SK-N-SH (cell line): ENCODE results near the gene TRAF2. TPM values are rescaled to one million over a fixed set of nuclear protein-coding genes. Genes with fewer than 3 reads are reported as not detected.

ENCODE experiments used
- CTCF ChIA-PET: fragments of 300-600, 350-600 bp; formaldehyde crosslinking; extraction: SDS; loops from one replicate; lab custom pipeline; 2021; lab: Yijun Ruan, JAX
- POLR2A ChIA-PET: fragments of 350-600 bp; sonication (Branson Sonifier 250); formaldehyde crosslinking; extraction: SDS; loops from one replicate; lab custom pipeline; 2020; ENCODE audit warnings: antibody characterized with exemption, inconsistent platforms; lab: Yijun Ruan, JAX
- DNase-seq: peaks from one replicate; pipeline ENCODE4 v3.0.0; 2012
- H2AFZ ChIP-seq: fragments of 200-600 bp; sonication (generic); 2 replicates; pipeline ENCODE4 v1.8.1; 2016; ENCODE audit warnings: antibody characterized with exemption, mild to moderate bottlenecking, low read depth
- H3F3A ChIP-seq: fragments of 200-600 bp; sonication (generic); replicated peaks from 2 replicates; pipeline ENCODE3; 2016; ENCODE audit warnings: antibody characterized with exemption, mild to moderate bottlenecking; ENCODE audit not compliant: insufficient read depth
- H3K27ac ChIP-seq, 2 experiments: fragments of 200-500 bp in 1 of 2; fragments of 200-600 bp in 1 of 2; sonication (Bioruptor generic) in 1 of 2; sonication (generic), shearing (Covaris generic) in 1 of 2; 2 replicates each; pipeline versions ENCODE4 v1.5.1 to v1.6.1; 2014 to 2016; ENCODE audit warnings: low read depth in 2 of 2, inconsistent platforms in 1 of 2, low read length in 1 of 2, mild to moderate bottlenecking in 1 of 2, mixed read lengths in 1 of 2
- H3K27me3 ChIP-seq: fragments of 200-600 bp; sonication (generic), shearing (Covaris generic); 2 replicates; pipeline ENCODE4 v1.6.1; 2016; ENCODE audit warnings: mixed run types; ENCODE audit not compliant: insufficient read depth
- H3K36me3 ChIP-seq, 2 experiments: fragments of 200-500 bp in 1 of 2; fragments of 200-600 bp in 1 of 2; sonication (Bioruptor generic) in 1 of 2; sonication (generic) in 1 of 2; replicated peaks in 1 of 2; 2 replicates each; pipeline versions ENCODE3 to v1.5.1; 2014 to 2016; ENCODE audit warnings: low read length in 1 of 2, mild to moderate bottlenecking in 1 of 2; ENCODE audit not compliant: insufficient read depth in 2 of 2, control insufficient read depth in 1 of 2
- H3K4me1 ChIP-seq, 2 experiments: fragments of 200-500 bp in 1 of 2; fragments of 200-600 bp in 1 of 2; sonication (Bioruptor generic) in 1 of 2; sonication (generic), shearing (Covaris generic) in 1 of 2; 2 replicates each; pipeline versions ENCODE4 v1.5.1 to v1.6.1; 2014 to 2016; ENCODE audit warnings: low read depth in 1 of 2, low read length in 1 of 2, mixed run types in 1 of 2; ENCODE audit not compliant: insufficient read depth in 2 of 2, control insufficient read depth in 1 of 2
- H3K4me2 ChIP-seq: fragments of 200-600 bp; sonication (generic), shearing (Covaris generic); 2 replicates; pipeline ENCODE4 v1.6.1; 2017; ENCODE audit warnings: mixed run types
- H3K4me3 ChIP-seq, 2 experiments: fragments of 200-500 bp in 1 of 2; fragments of 200-600 bp in 1 of 2; sonication (Bioruptor generic) in 1 of 2; sonication (generic), shearing (Covaris generic) in 1 of 2; 2 replicates each; pipeline versions ENCODE4 v1.5.1 to v1.8.1; 2014 to 2016; ENCODE audit warnings: low read depth in 2 of 2, inconsistent platforms in 1 of 2, low read length in 1 of 2, mild to moderate bottlenecking in 1 of 2, mixed read lengths in 1 of 2, moderate library complexity in 1 of 2
- H3K79me2 ChIP-seq: fragments of 200-600 bp; sonication (generic); 2 replicates; pipeline ENCODE4 v1.8.1; 2017; ENCODE audit warnings: mild to moderate bottlenecking; ENCODE audit not compliant: insufficient read depth
- H3K9ac ChIP-seq: fragments of 200-600 bp; sonication (generic); 2 replicates; pipeline ENCODE4 v1.6.1; 2017; ENCODE audit warnings: mixed run types
- H3K9me2 ChIP-seq: fragments of 200-600 bp; sonication (generic); 2 replicates; pipeline ENCODE4 v1.6.1; 2017; ENCODE audit warnings: mixed run types
- H3K9me3 ChIP-seq: fragments of 200-600 bp; sonication (generic); 2 replicates; pipeline ENCODE4 v1.6.1; 2017; ENCODE audit warnings: mixed run types, mild to moderate bottlenecking, moderate library complexity
- H4K20me1 ChIP-seq: fragments of 200-600 bp; sonication (generic); 2 replicates; pipeline ENCODE4 v1.6.1; 2017; ENCODE audit warnings: mild to moderate bottlenecking, mixed run types; ENCODE audit not compliant: insufficient read depth
- ELF1 ChIP-seq: IDR thresholded peaks from 2 replicates; pipeline ENCODE4 v1.4.0; 2012
- RCOR1 ChIP-seq: fragments of 150-350 bp; IDR thresholded peaks from 2 replicates; pipeline ENCODE4 v1.6.1; 2017; ENCODE audit warnings: antibody characterized with exemption, low read length
- RFX5 ChIP-seq: IDR thresholded peaks from 2 replicates; pipeline ENCODE4 v1.6.1; 2012; ENCODE audit warnings: mild to moderate bottlenecking, improper control_type of control experiment, low read length
- TEAD4 ChIP-seq: IDR thresholded peaks from 2 replicates; pipeline ENCODE4 v1.4.0; 2012; ENCODE audit warnings: mild to moderate bottlenecking, borderline replicate concordance; ENCODE audit not compliant: insufficient read depth
- WGBS: methylation state at CpG from one replicate; pipeline ENCODE4 v1.1.6; 2017; ENCODE audit warnings: low lambda C conversion rate; 5-methylcytosine and 5-hydroxymethylcytosine counted together
- polyA plus RNA-seq, 3 experiments: library from polyadenylated mRNA; depleted of rRNA; stranded (reverse); fragments of >200 nt; gene quantifications; 2 replicates each; pipeline ENCODE4 v1.2.3, GENCODE V29; 2012
- TF ChIP-seq, protein P1 (sequence below): IDR thresholded peaks from 2 replicates; pipeline ENCODE4 v1.6.1; 2012; ENCODE audit warnings: mild to moderate bottlenecking, low read depth, low read length, moderate library complexity
- TF ChIP-seq, protein P2 (sequence below): fragments of 150-350 bp; IDR thresholded peaks from 2 replicates; pipeline ENCODE4 v1.6.1; 2017; ENCODE audit warnings: antibody characterized with exemption, low read length, low read depth, borderline replicate concordance
- TF ChIP-seq, protein P3 (sequence below): IDR thresholded peaks from 2 replicates; pipeline ENCODE4; 2012

The TRAF2 gene
- polyA plus RNA-seq, 1 of the 3 experiments (the other 2 are of a cell fraction): 15.4 TPM

DNA sequence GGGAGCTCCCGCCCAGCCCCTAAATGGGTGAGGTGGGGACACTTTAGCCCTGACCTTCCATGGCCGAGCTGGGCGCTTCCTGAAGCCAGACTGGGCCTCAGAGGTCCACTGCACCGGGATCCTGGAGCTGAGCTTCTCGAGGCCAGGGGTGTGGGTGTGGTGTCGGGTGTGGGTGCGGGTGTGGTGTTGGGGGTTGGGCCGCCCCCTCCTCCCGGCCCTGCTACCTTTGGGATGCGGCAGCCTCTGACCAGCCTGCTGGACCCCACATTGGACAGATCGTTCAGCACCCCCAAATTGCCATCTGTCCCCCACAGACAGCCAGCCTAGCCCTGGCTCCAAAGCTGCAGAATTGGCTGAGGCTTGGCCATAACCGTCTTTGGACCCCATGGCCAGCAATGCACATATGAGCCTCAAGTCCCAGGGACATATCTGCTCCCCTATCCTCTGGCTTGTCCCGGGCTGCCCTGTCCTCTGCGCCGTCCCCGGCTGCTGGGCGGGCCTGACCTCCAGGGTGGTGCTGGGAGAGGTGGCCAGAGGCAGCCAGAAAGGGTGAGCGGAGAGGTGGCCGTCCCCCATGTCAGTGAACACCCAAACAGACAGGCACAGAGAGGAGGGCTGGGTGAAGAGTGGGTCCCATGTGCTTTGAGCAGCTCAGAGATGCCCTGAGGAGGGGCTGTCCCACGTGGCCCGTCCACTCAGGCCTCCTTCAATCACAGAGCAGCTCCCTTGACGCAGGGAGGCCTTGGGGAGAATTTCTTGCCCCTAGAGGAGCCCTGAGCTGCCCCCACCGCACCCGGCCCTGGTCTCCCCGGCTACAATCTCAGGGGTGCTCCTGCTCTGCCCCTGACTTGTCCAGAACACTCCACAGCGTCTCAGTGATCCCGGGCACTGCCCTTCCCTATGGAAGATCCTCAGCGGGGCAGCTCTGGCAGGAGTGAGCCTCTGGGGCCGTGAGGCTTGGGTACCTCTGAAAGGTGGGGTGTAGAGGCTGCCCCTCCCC lies 87.6 kb downstream of the TRAF2 start:
- Histone ChIP-seq H3K4me1 (peaks cover 0 to 25% of the 10 kb centered on the region in 2 experiments; a peak in 1 of 4 replicates), H3K79me2 (no peaks in the 10 kb centered on the region), H2AFZ (no peak overlapping the region), H3F3A (no peaks in the 10 kb centered on the region), H3K36me3 (no peaks in the 10 kb centered on the region), H3K9me3 (no peaks in the 10 kb centered on the region), H3K4me2 (no peak overlapping the region), H3K27me3 (no peaks in the 10 kb centered on the region), H3K27ac (no peak overlapping the region), H3K9me2 (no peaks in the 10 kb centered on the region), H4K20me1 (no peaks in the 10 kb centered on the region), H3K4me3 (no peak overlapping the region), H3K9ac (no peak overlapping the region)
- WGBS: 81% methylated on average over 14 of the region's 29 CpGs
- CTCF ChIA-PET: interaction anchor here (0.7 to 4.4 kb wide), 2 partner anchors 26 to 61 kb away, joined by 3 to 24 read pairs; no protein-coding TSS in a partner anchor
- no peak for DNase-seq
- POLR2A ChIA-PET: interaction anchor here (1.5 kb wide), 1 partner anchor 23 kb away, joined by 4 read pairs; no protein-coding TSS in a partner anchor
- TF ChIP-seq, protein P1, sequence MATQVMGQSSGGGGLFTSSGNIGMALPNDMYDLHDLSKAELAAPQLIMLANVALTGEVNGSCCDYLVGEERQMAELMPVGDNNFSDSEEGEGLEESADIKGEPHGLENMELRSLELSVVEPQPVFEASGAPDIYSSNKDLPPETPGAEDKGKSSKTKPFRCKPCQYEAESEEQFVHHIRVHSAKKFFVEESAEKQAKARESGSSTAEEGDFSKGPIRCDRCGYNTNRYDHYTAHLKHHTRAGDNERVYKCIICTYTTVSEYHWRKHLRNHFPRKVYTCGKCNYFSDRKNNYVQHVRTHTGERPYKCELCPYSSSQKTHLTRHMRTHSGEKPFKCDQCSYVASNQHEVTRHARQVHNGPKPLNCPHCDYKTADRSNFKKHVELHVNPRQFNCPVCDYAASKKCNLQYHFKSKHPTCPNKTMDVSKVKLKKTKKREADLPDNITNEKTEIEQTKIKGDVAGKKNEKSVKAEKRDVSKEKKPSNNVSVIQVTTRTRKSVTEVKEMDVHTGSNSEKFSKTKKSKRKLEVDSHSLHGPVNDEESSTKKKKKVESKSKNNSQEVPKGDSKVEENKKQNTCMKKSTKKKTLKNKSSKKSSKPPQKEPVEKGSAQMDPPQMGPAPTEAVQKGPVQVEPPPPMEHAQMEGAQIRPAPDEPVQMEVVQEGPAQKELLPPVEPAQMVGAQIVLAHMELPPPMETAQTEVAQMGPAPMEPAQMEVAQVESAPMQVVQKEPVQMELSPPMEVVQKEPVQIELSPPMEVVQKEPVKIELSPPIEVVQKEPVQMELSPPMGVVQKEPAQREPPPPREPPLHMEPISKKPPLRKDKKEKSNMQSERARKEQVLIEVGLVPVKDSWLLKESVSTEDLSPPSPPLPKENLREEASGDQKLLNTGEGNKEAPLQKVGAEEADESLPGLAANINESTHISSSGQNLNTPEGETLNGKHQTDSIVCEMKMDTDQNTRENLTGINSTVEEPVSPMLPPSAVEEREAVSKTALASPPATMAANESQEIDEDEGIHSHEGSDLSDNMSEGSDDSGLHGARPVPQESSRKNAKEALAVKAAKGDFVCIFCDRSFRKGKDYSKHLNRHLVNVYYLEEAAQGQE: no peak
- TF ChIP-seq ELF1: no peak
- TF ChIP-seq, protein P2, sequence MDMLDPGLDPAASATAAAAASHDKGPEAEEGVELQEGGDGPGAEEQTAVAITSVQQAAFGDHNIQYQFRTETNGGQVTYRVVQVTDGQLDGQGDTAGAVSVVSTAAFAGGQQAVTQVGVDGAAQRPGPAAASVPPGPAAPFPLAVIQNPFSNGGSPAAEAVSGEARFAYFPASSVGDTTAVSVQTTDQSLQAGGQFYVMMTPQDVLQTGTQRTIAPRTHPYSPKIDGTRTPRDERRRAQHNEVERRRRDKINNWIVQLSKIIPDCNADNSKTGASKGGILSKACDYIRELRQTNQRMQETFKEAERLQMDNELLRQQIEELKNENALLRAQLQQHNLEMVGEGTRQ: no peak
- TF ChIP-seq, protein P3, sequence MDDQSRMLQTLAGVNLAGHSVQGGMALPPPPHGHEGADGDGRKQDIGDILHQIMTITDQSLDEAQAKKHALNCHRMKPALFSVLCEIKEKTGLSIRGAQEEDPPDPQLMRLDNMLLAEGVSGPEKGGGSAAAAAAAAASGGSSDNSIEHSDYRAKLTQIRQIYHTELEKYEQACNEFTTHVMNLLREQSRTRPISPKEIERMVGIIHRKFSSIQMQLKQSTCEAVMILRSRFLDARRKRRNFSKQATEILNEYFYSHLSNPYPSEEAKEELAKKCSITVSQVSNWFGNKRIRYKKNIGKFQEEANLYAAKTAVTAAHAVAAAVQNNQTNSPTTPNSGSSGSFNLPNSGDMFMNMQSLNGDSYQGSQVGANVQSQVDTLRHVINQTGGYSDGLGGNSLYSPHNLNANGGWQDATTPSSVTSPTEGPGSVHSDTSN: no peak

DNA sequence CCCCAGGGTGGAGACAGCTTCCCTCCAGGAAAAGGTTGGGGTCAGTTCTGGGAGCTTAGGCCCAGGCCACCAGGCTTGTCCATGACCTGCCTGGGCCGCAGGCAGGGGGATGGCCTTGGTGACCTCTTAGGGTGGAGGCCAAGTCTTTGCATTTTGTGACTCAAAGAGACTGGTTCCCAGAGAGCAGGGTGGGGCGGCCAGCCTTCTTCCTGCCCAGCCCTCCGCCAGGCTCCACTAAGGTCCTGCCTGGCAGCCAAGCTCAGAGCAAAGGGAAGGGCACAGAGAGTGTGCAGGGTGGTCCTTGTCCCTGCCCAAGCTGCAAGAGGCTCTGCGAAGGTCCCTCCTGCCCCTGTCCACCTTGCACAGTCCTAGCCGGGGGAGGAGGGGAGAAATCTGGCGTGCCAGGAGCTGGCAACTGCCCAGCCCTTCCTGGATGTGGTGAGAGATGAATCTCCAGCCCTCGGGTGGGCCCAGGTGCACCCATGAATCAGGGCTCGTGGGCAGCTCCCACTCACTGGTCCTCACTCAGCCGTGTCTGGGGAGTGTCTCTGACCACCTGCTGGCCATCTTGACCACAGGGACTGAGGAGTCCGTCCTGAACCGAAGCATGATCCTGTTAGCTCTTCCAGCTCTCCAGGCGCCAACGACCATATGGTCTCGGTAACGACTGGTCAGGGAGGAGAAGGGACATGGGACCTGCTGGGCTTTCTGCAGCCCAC lies 88.7 kb downstream of the TRAF2 start:
- H3K27me3 ChIP-seq: no peaks in the 10 kb centered on the region
- no peak overlapping the region for H3K4me2 ChIP-seq
- H3K27ac ChIP-seq: no peak overlapping the region
- H3K9me2 ChIP-seq: no peaks in the 10 kb centered on the region
- no peak overlapping the region for H2AFZ ChIP-seq
- H3K4me3 ChIP-seq: no peak overlapping the region
- peaks cover 4% of the 10 kb centered on the region for H3F3A ChIP-seq
- H3K36me3 ChIP-seq: no peaks in the 10 kb centered on the region
- TF ChIP-seq TEAD4 (no peak), RFX5 (no peak), RCOR1 (no peak)
- ChIA-PET POLR2A (interaction anchor here (0.5 kb wide), 1 partner anchor 25 kb away, joined by 3 read pairs; no protein-coding TSS in a partner anchor), CTCF (interaction anchor here (1.1 to 4.4 kb wide), 3 partner anchors 27 to 60 kb away, joined by 4 to 24 read pairs (median 4); no protein-coding TSS in a partner anchor)
- no peak overlapping the region for H3K9ac ChIP-seq
- DNase-seq: no peak
- WGBS: 76% methylated on average over 8 of the region's 15 CpGs
- no peaks in the 10 kb centered on the region for H4K20me1 ChIP-seq
- H3K79me2 ChIP-seq: no peaks in the 10 kb centered on the region
- no peaks in the 10 kb centered on the region for H3K9me3 ChIP-seq
- peaks cover 0 to 25% of the 10 kb centered on the region in 2 experiments; a peak in 1 of 4 replicates for H3K4me1 ChIP-seq
